GM19372 (cell line): ENCODE measurements around the gene CD180.

Source experiments
- ATAC-seq: cut with Tn5 transposase; IDR thresholded peaks from one replicate; pipeline ENCODE4 v1.9.1; 2021; ENCODE audit warnings: mild to moderate bottlenecking, low read depth, moderate library complexity; ENCODE audit not compliant: unreplicated experiment

CD180 gene

DNA sequence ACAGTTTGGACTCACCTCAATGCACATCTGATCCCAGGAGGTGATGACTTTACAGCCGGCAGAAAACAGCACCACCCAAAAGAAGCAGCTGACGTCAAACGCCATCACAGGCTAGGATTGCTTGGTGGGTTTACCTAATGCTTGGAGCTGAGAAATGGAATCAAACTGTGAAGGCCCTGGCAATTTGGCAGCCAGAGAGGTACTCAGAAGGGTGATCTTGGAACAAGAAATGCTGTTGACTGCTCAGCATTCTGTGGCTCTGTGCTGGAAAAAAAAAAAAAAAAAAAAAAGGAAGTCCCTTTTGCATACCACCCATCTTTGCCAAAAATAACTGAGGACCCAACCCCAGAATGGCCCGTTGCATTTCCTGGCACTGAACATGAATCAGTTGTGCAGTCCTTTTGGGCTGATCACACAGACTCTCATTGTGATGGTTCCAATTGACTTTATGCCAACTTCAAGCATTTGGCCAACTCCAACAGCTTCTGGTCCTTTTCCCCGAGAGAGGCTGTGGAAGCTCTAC, at the start of gene CD180:
Gene CD180, minus strand, starts transcription at position 263 of the 523 bp plus-strand sequence. Its CDS starts 158 bp downstream, at position 105.
- ATAC-seq: no peak

DNA sequence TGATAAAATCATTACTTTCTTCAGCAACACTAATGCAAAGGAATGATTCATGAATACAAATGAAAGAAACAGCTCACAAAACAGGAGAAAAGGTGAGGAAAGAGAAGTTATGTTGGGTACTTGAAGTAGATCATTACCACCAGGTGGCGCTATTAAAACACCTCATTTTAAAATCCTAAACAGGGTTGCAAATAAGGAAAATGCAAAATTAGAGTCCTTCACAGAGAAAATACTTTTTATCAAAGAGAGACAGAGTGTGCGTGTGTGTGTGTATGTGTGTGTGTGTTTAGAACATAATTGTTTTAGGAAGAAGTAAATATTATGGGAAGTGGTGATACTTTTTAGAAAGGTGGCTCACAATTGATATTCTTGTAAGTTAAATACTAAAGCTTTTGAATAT, 49.5 kb upstream of the CD180 start:
- ATAC-seq: no peak

DNA sequence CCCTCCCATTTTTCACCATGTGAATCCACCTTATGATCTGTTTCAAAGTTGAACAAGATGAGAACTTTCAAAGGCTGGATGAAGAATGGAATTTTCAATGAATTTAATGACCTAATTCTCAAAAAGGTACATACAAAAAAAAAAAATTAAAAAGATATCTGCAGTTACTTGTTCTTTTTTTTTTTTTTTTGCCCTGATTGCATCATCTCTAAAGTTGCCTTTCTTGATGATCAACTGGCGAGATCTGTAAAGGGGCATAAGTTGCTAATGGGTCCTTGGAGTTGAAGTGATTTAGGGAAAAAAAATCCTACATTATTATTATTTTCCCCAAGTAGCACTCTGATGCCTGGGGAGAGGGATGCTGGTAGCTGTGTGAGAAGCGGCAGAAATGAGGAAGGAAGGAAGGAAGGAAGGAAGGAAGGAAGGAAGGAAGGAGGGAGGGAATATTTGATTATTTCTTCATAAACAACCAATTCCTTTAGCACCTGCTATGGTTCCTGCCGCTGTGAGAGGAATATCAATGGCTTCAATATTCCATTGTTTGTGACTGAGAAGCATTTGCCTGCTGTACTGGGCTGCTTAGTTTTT, 48.8 kb upstream of the CD180 start:
- ATAC-seq: no peak

DNA sequence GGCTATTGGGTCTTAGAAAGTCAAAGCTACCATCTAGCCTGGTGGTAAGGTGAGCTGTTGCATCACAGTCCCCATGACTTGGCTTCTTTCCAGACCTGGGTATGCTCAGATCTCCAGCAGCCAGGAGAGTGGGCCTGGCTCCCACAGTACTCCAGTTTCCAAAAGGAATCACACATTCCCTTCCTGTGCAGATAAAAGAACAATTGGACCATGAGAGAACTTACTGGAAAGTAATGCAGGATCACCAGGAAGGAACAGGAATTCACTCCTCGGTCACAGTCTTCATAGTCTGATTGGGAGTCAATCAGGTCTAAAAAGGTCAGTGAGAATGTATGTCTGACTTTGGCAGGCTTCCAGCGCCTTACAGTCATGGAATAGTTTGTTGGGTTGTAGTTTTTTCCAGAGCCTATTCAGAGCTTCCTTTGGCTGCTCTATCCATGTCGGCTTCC, 47.8 kb upstream of the CD180 start:
- no peak for ATAC-seq

DNA sequence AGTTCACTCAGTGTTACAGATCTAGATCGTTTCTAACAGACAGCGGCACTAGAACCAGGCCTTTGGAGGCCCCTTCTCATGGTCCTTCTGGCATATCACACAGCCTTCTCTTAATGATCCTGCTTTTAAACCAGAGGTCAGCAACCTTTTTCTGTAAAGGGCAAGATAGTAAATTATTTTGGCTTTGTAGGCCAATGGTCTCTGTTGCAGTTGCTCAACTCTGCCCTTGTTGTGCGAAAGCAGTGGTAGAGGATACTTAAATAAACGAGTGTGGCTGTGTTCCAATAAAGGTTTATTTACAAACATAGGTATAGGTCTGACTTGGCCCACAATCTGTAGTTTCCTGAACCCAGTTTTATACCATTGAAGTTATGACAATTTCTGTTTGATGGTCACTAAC, 47.3 kb upstream of the CD180 start:
- no peak for ATAC-seq

DNA sequence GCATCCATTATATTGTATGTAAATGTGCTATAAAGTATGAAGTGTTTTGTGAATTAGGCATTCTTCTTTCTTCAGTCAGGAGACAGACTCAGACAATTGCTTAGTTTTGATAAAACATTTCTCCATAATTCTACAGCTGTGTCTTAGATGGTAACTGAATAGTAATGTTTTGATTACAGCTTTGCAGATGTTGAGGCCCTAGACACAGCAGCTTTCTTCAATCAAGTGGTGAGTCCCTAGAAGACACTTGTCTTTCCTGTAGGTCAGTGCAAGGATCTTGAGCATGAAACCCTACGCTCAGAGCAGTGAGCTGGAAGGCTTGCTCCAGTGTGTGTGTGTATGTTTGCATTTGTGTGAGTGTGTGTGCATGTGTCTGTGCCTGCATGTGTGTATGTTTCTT, 46.8 kb upstream of the CD180 start:
- no peak for ATAC-seq

DNA sequence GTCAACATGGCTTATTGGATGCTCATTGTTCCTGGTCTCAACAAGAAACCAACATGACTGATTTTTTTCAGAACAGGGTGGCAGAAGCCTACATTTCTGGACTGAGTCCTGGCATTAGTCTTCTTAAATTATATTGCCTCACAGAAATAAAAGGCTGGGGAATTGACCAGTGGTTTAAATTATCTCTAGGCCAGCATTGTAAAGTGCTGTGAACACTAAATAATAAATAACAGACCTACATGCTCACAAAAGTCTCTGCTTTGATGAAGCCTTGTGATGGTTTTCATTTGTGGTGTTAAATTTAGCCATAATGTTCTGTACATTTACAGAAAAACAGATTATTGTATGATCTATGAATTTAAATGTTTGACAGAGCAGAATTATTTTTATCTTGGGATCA, 44.7 kb upstream of the CD180 start:
- ATAC-seq: no peak

DNA sequence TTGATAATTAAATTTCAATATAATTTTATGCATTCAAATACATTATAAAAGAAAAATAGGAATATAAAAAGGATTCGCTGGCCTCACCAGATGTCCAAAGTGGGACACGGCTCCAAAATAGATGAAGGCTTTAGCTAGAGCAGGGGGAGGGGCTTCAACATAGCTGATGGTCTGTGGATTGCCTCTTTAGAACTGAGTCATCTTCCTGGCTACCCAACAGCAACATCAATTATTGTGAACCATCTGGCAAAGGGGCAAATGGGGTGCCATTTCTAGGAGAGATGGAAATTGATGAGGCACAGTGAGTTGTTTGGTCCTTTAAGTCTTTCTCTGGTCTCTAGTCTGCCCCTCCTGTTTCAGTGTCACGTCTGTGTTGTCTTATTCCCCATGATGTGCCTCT, 44.2 kb upstream of the CD180 start:
- ATAC-seq: no peak

DNA sequence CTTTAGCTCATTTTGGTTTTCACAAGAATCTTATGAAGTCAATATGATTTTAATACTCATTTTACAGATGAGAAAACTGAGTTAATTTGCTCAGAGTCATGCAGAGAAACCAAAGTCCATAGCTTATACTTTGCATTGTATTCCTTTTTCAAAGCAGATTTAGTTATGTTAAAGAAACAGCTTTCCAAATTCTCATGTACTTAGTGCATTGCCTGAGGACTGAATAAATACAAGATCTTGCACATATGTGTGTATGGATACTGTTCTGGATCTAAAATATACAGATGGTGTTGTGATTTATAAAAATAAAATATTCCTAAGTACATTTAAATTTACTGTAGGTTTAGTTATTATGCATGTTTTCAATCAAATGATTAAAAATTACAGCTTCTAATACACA, 43.5 kb upstream of the CD180 start:
- ATAC-seq: no peak

DNA sequence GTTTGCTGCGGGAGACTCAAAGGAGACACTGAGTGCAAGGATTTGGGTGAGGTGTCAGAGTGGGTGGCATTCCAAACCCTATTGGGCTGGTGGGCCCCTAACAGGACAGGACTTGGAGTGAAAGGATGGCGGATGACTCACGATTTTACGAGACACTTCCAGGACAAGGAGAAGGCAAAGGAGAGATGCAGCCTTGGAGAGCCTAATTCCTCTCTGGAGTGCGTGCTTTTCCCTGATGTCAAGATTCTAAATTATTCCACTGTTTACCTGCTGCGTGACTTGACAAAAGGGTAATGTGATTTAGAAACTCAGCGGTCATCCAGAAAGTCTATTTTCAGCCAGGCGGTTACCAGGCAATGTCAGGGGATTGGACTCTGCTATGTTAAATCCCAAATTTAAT, 41.6 kb upstream of the CD180 start:
- no peak for ATAC-seq

DNA sequence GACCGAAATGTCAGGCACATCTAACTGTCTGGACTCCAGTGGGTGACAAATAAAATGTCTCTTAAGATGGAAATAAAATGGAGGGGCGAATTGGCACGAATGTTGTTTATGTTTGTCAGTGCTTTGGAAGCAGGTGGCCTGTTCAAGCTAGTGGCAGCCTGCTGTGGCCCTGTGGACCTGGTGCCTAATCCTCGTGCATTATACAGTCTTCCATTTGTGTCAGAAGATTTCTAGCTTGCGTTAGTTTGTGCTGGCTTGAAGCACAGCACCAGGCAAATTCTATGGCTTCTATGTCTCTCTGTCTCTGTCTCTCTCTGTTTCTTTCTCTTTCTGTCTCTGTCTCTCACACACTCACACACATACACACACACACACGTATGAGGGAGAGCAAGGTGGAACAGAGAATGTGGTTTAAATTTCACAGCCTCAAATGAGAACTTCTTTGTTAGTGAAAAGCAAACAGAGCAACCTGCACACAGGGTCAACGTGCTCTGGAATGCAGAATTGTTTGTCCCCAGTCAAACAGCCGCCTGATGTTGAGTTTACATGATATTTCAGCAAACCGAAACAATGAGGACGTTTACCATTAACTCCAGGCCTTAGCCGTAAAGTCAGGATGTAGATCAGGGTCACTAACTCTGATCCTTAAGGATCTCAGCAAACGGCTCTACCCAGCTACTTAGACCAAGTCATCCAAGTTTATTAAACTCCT, 39.0 kb upstream of the CD180 start:
- no peak for ATAC-seq

DNA sequence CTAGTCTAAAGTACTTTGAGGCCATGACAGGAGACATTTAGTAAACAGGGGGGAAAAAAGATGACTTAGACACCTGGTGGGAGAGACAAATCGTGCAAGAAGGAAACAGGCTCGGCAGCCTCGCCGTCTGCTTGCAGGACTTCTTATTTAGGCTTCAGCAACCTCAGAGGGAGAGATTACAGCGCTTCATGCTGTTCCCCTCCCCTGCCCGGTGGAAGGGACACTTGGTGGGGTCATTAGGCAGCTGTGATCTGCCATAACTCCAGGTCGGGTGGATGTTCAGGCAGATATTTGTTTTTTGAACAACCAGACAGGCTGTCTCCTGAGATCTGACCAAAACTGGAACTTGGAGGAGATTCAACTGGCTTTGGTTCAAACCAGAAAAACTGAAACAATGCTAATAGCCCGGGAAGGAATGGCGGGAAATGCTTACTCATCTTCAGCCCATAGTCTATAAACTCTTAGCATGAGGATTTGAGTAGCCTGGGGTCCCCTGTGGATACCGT, 38.1 kb upstream of the CD180 start:
- ATAC-seq: no peak

DNA sequence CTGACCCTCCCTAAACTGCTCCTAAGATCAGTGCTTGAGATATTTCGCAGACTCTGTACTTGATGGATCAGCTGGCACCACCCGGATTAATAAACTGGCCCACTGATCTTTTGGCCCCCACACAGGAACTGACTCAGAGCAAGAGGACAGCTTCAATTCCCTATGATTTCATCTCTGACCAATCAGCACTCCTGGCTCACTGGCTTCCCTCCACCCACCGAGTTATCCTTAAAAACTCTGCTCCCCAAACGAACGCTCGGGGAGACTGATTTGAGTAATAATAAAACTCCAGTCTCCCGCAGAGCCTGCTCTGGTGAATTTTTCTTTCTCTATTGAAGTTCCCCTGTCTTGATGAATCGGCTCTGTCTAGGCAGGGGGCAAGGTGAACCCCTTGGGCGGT, 36.5 kb upstream of the CD180 start:
- no peak for ATAC-seq

DNA sequence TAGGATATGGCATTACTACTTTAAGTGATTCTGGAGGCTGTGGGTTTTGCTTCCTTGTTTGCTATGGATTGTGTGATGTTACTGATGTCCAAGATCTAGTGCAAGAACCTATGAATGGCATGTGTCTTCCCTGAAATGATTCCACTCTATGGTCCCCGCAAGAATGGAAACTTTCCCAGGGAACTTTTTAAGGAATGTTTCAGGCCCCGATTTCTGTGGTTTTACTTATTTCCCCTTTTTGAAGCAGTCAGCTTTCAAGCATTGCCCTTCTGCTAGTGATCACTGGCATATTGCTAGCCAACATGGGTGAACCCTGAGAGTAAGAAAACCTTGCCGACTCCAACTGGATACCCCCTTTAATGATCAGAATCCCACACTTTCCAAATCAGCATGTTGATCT, 26.6 kb upstream of the CD180 start:
- no peak for ATAC-seq

DNA sequence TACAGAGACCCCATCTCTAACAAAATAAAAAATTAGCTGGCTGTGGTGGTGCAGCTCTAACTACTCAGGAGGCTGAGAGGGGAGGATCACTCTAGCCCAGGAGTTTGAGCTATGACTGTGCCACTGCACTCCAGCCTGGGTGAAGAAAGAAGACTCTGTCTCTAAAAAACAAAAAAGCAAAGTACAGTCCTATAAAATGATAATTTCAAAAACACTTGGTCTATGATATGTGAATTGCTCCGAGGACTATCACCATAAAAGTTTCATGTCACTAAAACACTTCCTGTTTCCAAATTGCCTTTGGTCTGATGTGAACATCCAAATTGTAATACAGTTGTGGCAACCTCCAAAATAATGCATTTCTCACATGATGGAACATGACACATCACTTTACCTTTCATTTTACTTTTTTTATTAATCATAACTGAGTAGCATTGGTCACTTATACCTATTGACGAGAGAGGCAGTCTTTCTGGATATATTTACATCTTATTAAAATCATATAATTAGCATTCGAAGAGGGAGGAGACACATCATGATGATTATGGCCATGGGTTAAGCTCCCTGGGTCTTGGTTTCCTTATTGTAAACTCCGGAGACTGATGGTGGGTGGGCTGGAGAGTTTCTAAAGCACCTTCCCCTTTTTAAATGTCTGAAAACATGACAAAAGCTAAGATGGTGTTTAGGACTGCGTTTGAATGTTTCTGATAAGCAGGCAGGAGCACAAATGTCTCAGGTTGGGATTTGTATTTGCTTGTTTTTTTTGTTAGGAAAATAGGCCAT, 25.8 kb upstream of the CD180 start:
- peak; percentile 37 for ATAC-seq

DNA sequence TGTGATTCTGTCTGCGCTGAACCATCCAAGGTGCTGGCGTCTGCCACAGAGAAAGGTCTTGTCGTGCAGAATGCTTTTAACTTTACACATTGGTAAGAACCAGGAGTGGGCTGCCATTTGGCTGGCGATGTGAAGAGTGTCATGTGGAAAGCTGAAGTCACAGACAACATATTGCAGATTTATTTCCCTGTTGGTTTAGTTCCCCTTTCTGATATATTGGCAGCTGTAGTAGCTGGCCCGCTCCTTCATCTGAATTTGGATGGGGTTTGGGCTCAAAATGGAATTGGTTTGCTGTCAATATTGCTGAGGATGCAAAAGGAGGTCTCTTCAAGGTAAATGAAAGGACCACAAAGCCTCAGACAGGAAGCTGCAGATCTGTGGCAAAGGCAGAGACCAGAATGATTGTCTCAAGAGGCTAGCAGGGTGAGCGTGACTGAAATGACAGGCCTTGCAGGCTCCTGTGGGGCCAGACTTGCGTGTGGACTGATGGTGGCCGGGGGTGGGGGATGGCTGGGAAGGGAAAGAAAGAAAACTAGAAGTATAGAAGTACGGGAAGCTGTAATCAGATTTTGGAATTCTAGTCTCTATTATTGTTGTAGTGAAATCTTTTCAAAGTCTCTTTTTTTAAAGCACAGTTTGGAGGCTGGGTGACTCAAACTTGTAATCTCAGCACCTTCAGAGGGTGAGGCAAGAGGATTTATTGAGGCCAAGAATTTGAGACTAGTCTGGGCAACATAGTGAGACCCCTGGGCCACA, 25.1 kb upstream of the CD180 start:
- ATAC-seq: peak; percentile 84

DNA sequence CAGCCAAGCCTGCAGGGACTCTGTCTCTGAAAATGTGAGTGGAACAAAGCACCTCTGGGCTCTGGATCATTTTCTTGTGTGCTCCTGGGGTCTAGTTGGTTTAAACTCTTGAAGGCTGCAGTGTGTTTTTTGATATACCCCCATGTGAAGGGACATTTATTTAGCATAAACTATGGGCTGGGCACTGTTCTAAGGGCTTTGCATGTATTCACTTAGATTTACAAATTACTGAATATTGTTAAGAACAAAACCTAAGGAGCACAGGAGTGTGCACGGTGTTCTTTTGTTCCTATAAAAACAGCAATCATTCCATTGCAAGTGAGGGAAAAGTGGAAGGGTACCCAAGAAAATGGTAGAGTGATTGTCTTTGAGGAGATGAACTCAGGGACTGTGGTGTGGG, 20.0 kb upstream of the CD180 start:
- no peak for ATAC-seq

DNA sequence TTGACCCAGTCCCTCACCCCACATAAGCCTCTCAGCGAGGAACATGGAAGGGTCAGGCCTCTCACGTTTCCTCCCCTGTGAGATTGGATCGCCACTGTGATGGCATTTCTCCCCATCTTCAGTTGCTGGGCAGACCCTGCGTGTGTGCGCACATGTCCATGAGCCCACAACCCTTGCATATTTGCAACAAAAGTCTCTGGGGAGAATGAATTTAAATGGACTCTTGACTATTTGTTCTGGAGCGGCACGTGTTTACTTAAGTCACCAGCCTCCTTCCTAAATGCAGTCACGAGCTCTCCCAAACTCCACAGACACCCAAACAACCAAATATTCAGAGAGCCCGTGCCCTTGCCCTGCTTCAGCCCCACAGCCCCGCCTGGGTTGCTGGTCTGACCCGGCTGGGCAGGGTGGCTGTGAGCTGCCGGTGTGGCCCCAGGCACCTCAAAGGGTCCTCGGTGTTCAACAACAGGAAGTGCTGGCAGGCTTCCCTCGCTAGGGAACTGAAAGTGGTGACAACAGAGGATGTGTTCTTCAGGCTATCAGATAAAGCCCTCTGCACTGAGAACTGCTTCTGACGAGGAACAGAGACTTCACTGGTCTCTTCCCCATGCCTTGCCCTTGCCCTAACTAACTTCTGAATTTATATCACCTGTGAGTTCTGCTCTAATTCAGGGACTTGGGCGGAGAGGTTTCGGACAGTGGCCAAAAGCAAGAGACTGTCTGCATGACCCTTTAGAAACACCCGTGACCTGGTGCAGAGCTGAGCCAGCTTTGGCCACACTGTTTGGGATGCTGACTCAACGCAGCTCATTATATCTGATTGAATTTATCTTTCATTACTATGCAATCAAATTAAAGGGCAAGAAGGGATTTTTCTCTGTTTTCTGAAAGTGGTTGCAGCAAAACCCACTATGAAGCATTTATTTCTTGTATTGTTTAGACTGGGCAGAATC, 19.2 kb upstream of the CD180 start:
- peak; percentile 99 for ATAC-seq

DNA sequence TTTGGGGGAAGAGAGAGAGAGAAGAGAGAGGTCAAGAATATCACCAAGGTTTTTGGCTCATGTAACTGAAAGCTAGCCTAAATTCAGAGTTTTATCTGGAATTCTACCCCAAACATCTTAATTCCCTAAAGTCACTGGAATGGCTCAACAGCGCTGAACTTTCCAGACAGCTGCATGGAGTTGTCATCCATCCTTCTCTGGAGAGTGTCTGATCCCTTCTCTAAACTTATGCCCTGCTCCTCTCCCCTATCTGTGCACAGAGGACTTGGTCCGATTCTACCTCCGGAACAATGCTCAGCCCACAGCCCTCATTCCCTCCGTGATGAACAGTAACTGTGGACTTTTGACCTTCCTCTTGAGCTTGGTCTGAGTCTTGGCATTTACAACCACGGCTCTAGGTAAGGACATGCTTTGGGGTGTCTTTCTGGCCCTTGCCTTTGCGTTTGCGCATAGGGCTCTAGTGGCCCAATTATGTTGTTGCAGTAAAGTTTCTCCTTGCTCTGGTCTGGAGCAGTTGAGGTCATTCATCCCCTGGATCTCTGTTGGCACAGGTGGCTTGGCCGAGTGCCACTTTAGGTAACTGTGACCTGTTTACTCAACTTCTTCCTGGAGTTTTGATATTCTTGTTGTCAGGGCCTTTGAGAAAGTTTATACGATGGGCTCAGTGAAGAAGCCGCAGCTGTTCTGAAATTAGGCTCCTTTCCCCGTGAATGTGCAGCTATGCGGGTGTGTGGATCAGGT, 18.3 kb upstream of the CD180 start:
- ATAC-seq: no peak
